Measurements from ENCODE around the gene IP6K1.
"Not testable (repeated sequence)": the region's sequence is repeated elsewhere in the genome, so short reads cannot be mapped to it uniquely, and the experiment has no call there.

The IP6K1 gene

DNA sequence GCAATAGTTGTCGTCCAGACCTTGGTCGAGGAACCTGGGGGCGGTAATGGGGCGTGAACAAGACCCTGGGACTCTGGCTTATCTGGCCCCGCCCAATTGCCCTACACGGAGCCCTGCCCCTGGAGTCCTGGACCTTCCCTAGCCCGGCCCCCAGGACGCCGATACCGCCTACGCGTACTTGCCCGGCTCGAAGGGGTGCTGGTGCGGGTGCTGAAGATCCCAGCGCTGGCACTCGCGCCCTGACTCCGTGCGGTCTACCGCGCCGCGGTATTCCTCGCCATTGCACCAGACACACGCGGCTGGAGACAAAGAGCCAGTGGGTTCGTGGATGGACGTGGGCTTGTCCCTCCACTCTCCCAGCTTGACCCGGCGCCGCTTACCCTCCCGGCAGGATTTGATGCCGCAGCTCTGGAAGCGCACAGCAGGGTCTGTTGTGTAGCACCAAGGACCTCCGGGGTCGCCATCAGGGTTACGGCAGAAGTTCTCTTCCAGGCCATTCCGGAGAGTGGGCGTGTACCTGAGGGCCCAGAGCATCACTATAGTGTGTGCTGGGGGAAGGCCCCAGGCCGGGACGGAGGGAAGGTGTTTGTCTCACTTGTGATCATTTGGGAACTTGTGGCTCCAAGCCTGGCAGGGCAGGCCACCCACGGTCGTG, 99.4 kb downstream of the IP6K1 start:
- Histone ChIP-seq H3K27me3 (replicated peaks in 2 of 5; ENCODE audit: control insufficient read depth in 4 of 5, insufficient read depth in 5 of 5, low read length in 4 of 5) (peaks cover 0 to 14% (median 2%) of the 10 kb centered on the region in 5 experiments), H3K36me3 (ENCODE audit: control insufficient read depth in 4 of 4, insufficient read depth in 4 of 4, low read length in 3 of 4) (peaks cover 6 to 26% (median 19%) of the 10 kb centered on the region in 4 experiments), H3K4me3 (ENCODE audit: control insufficient read depth in 1 of 7, extremely low read depth in 1 of 7, insufficient read depth in 4 of 7, low read depth in 2 of 7, low read length in 6 of 7) (peak overlapping the region in 5 of 7 experiments; percentile 26 to 69 (median 37)), H3K4me1 (ENCODE audit: control extremely low read depth in 1 of 4, control insufficient read depth in 4 of 4, insufficient read depth in 4 of 4, low read length in 3 of 4) (peaks cover 0 to 30% (median 25%) of the 10 kb centered on the region in 4 experiments)
- 18% methylated on average over 37 of the region's 44 CpGs for WGBS (ENCODE audit: insufficient coverage)
- peak; percentile 34 to 63 (median 51) for DNase-seq
- POLR2A ChIA-PET; CTCF ChIA-PET; H3K9me3 ChIP-seq (ENCODE audit: control extremely low read depth in 1 of 5, control insufficient read depth in 4 of 5, insufficient read depth in 2 of 5, low read depth in 1 of 5, low read length in 4 of 5); H3K27ac ChIP-seq (ENCODE audit: insufficient read depth in 1 of 2, low read depth in 1 of 2, low read length in 2 of 2, poor library complexity in 1 of 2, severe bottlenecking in 2 of 2): not testable (repeated sequence)

DNA sequence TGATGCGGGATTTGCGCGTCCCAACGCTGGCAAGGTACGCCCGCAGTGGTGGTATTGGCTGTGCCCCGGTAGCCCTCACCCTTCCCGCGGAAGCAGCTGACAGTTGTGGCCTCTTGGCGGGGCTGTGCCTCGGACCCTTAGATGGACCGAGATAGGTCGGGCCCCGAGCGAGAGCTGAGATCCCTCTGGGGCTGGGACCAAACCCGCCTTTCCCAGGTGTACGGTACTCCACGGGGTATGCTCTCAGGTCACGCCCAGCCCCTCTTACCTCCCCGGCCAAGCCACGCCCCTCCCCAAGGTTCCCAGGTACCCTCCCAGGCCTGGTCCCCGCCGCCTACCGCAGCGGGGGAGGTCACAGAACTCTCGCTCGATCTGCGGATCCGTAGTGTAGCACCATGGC, 100.0 kb downstream of the IP6K1 start:
- H3K9me3 ChIP-seq (ENCODE audit: control extremely low read depth in 1 of 5, control insufficient read depth in 4 of 5, insufficient read depth in 2 of 5, low read depth in 1 of 5, low read length in 4 of 5); POLR2A ChIA-PET; H3K27ac ChIP-seq (ENCODE audit: insufficient read depth in 1 of 2, low read depth in 1 of 2, low read length in 2 of 2, poor library complexity in 1 of 2, severe bottlenecking in 2 of 2): not testable (repeated sequence)
- 2% methylated on average over 16 of the region's 29 CpGs for WGBS (ENCODE audit: insufficient coverage)
- peaks cover 6 to 32% (median 24%) of the 10 kb centered on the region in 4 experiments for H3K36me3 ChIP-seq (ENCODE audit: control insufficient read depth in 4 of 4, insufficient read depth in 4 of 4, low read length in 3 of 4)
- CTCF ChIA-PET, result interaction anchor here (0.6 kb wide), 1 partner anchor 591 kb away, joined by 4 read pairs; no protein-coding TSS in a partner anchor
- peak overlapping the region in 5 of 7 experiments; percentile 26 to 69 (median 37) for H3K4me3 ChIP-seq (ENCODE audit: control insufficient read depth in 1 of 7, extremely low read depth in 1 of 7, insufficient read depth in 4 of 7, low read depth in 2 of 7, low read length in 6 of 7)
- peak in 1 of 3 donors; percentile 32 for DNase-seq
- H3K27me3 ChIP-seq (replicated peaks in 2 of 5; ENCODE audit: control insufficient read depth in 4 of 5, insufficient read depth in 5 of 5, low read length in 4 of 5), result peaks cover 0 to 14% (median 2%) of the 10 kb centered on the region in 5 experiments
- peaks cover 0 to 29% (median 24%) of the 10 kb centered on the region in 4 experiments for H3K4me1 ChIP-seq (ENCODE audit: control extremely low read depth in 1 of 4, control insufficient read depth in 4 of 4, insufficient read depth in 4 of 4, low read length in 3 of 4)

DNA sequence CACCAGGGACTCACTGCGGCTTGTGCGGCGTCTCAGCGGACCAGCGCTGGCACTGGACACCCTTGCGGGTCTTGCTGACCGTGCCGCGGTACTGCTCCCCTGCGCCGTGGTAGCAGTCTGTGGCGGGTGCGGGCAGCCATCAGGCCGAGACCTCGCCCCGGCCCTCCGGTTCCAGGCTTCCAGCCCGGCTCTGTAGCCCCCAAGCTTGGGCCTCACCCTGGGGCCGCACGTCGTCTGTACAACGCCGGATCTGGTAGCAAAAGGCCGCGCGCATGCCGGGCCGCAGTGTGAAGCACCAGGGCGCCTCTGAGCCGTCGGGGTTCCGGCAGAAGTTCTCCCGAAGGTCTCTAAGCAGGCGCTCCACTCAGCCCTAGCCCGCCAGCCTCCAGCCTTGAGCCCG, 100.5 kb downstream of the IP6K1 start:
- 29% methylated on average over 20 of the region's 36 CpGs for WGBS (ENCODE audit: insufficient coverage)
- H3K27ac ChIP-seq (ENCODE audit: insufficient read depth in 1 of 2, low read depth in 1 of 2, low read length in 2 of 2, poor library complexity in 1 of 2, severe bottlenecking in 2 of 2); POLR2A ChIA-PET; H3K4me3 ChIP-seq (ENCODE audit: control insufficient read depth in 1 of 7, extremely low read depth in 1 of 7, insufficient read depth in 4 of 7, low read depth in 2 of 7, low read length in 6 of 7); H3K9me3 ChIP-seq (ENCODE audit: control extremely low read depth in 1 of 5, control insufficient read depth in 4 of 5, insufficient read depth in 2 of 5, low read depth in 1 of 5, low read length in 4 of 5); DNase-seq: not testable (repeated sequence)
- CTCF ChIA-PET, result interaction anchor here (0.6 kb wide), 1 partner anchor 591 kb away, joined by 4 read pairs; no protein-coding TSS in a partner anchor
- H3K27me3 ChIP-seq (replicated peaks in 2 of 5; ENCODE audit: control insufficient read depth in 4 of 5, insufficient read depth in 5 of 5, low read length in 4 of 5), result peaks cover 0 to 14% (median 2%) of the 10 kb centered on the region in 5 experiments
- peaks cover 6 to 37% (median 28%) of the 10 kb centered on the region in 4 experiments for H3K36me3 ChIP-seq (ENCODE audit: control insufficient read depth in 4 of 4, insufficient read depth in 4 of 4, low read length in 3 of 4)
- H3K4me1 ChIP-seq (ENCODE audit: control extremely low read depth in 1 of 4, control insufficient read depth in 4 of 4, insufficient read depth in 4 of 4, low read length in 3 of 4), result peaks cover 0 to 24% (median 20%) of the 10 kb centered on the region in 4 experiments

DNA sequence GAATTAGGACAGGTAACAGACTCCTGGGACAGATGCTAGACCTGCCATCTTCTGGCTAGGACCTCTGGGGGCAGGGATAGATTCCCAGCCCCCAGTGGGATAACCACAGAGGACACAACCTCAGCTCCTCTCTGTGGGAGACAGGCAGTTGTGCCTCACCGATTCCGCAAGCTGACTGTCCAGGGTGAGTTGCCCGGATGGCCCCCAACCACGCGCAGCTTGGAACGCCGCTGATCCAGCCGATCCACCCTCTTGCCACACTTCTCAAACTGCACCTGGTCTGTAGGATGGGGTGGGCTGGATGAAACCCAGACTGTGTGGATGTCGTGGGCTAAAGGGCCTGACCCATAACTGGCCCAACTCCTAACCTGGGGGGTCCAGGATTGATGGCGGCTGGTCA, 101.2 kb downstream of the IP6K1 start:
- H3K9me3 ChIP-seq (ENCODE audit: control extremely low read depth in 1 of 5, control insufficient read depth in 4 of 5, insufficient read depth in 2 of 5, low read depth in 1 of 5, low read length in 4 of 5); H3K27ac ChIP-seq (ENCODE audit: insufficient read depth in 1 of 2, low read depth in 1 of 2, low read length in 2 of 2, poor library complexity in 1 of 2, severe bottlenecking in 2 of 2); H3K4me3 ChIP-seq (ENCODE audit: control insufficient read depth in 1 of 7, extremely low read depth in 1 of 7, insufficient read depth in 4 of 7, low read depth in 2 of 7, low read length in 6 of 7); CTCF ChIA-PET; DNase-seq; POLR2A ChIA-PET: not testable (repeated sequence)
- WGBS (ENCODE audit: insufficient coverage), result 100% methylated on average over 4 of the region's 10 CpGs
- Histone ChIP-seq H3K27me3 (replicated peaks in 2 of 5; ENCODE audit: control insufficient read depth in 4 of 5, insufficient read depth in 5 of 5, low read length in 4 of 5) (peaks cover 0 to 14% (median 2%) of the 10 kb centered on the region in 5 experiments), H3K36me3 (ENCODE audit: control insufficient read depth in 4 of 4, insufficient read depth in 4 of 4, low read length in 3 of 4) (peaks cover 6 to 44% (median 36%) of the 10 kb centered on the region in 4 experiments), H3K4me1 (ENCODE audit: control extremely low read depth in 1 of 4, control insufficient read depth in 4 of 4, insufficient read depth in 4 of 4, low read length in 3 of 4) (peaks cover 0 to 18% (median 13%) of the 10 kb centered on the region in 4 experiments)

DNA sequence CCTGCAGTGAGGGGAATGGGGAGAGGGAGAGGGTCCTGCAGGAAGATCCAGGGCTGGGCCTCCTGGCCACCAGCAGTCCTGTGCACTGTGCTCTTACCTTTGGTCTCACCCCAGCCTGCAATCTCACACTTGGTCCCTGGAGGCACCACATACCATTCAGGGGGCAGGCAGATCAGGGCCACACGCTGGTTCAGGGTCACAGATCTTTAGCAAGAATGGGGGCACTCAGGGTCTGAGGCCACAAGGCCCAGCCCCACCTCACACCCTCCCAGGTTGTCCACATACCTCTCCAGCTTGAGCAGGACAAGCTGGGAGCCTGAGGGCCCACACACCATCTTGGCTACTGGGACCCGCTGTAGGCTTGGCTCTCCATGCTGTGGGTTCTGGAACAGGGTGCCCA, 101.9 kb downstream of the IP6K1 start:
- CTCF ChIA-PET; H3K9me3 ChIP-seq (ENCODE audit: control extremely low read depth in 1 of 5, control insufficient read depth in 4 of 5, insufficient read depth in 2 of 5, low read depth in 1 of 5, low read length in 4 of 5); H3K27ac ChIP-seq (ENCODE audit: insufficient read depth in 1 of 2, low read depth in 1 of 2, low read length in 2 of 2, poor library complexity in 1 of 2, severe bottlenecking in 2 of 2); POLR2A ChIA-PET; H3K4me3 ChIP-seq (ENCODE audit: control insufficient read depth in 1 of 7, extremely low read depth in 1 of 7, insufficient read depth in 4 of 7, low read depth in 2 of 7, low read length in 6 of 7); DNase-seq: not testable (repeated sequence)
- Histone ChIP-seq H3K4me1 (ENCODE audit: control extremely low read depth in 1 of 4, control insufficient read depth in 4 of 4, insufficient read depth in 4 of 4, low read length in 3 of 4) (peaks cover 0 to 13% (median 10%) of the 10 kb centered on the region in 4 experiments), H3K36me3 (ENCODE audit: control insufficient read depth in 4 of 4, insufficient read depth in 4 of 4, low read length in 3 of 4) (peaks cover 6 to 51% (median 42%) of the 10 kb centered on the region in 4 experiments), H3K27me3 (replicated peaks in 2 of 5; ENCODE audit: control insufficient read depth in 4 of 5, insufficient read depth in 5 of 5, low read length in 4 of 5) (peaks cover 0 to 14% (median 2%) of the 10 kb centered on the region in 5 experiments)
- WGBS (ENCODE audit: insufficient coverage), result 86% methylated on average over 1 of the region's 2 CpGs

DNA sequence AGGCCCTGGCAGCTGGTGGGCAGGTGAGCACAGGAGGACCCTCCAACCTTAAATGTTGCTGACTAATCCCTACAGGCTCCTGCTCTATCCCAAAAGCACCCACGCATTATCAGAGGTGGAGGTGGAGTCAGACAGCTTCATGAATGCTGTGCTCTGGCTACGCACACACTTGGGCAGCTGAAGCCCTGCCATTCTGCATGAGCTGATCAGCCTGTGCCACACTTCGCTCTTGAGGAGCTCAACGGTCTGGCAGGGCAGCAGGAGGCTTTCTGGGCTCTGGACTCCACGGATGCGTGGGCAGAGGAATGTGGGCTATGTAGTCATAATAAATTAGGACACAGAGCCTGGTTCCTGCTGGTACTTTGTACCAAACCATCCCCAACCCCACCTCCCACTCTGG, 103.2 kb downstream of the IP6K1 start:
- H3K4me3 ChIP-seq (ENCODE audit: control insufficient read depth in 1 of 7, extremely low read depth in 1 of 7, insufficient read depth in 4 of 7, low read depth in 2 of 7, low read length in 6 of 7), result no peak overlapping the region
- no peak for DNase-seq
- no peak overlapping the region for H3K27ac ChIP-seq (ENCODE audit: insufficient read depth in 1 of 2, low read depth in 1 of 2, low read length in 2 of 2, poor library complexity in 1 of 2, severe bottlenecking in 2 of 2)
- peaks cover 0 to 7% (median 2%) of the 10 kb centered on the region in 4 experiments for H3K4me1 ChIP-seq (ENCODE audit: control extremely low read depth in 1 of 4, control insufficient read depth in 4 of 4, insufficient read depth in 4 of 4, low read length in 3 of 4)
- ChIA-PET POLR2A (interaction anchor here (0.6 kb wide), 1 partner anchor 325 kb away, joined by 3 read pairs; no protein-coding TSS in a partner anchor), CTCF (interaction anchor here (1.4 to 1.6 kb wide), 2 partner anchors 12 to 144 kb away, joined by 4 read pairs; no protein-coding TSS in a partner anchor)
- no peaks in the 10 kb centered on the region for H3K9me3 ChIP-seq (ENCODE audit: control extremely low read depth in 1 of 5, control insufficient read depth in 4 of 5, insufficient read depth in 2 of 5, low read depth in 1 of 5, low read length in 4 of 5)
- H3K36me3 ChIP-seq (ENCODE audit: control insufficient read depth in 4 of 4, insufficient read depth in 4 of 4, low read length in 3 of 4), result peaks cover 9 to 64% (median 54%) of the 10 kb centered on the region in 4 experiments
- H3K27me3 ChIP-seq (replicated peaks in 2 of 5; ENCODE audit: control insufficient read depth in 4 of 5, insufficient read depth in 5 of 5, low read length in 4 of 5), result peaks cover 0 to 14% (median 2%) of the 10 kb centered on the region in 5 experiments
- WGBS (ENCODE audit: insufficient coverage), result 93% methylated on average over 4 of the region's 6 CpGs

DNA sequence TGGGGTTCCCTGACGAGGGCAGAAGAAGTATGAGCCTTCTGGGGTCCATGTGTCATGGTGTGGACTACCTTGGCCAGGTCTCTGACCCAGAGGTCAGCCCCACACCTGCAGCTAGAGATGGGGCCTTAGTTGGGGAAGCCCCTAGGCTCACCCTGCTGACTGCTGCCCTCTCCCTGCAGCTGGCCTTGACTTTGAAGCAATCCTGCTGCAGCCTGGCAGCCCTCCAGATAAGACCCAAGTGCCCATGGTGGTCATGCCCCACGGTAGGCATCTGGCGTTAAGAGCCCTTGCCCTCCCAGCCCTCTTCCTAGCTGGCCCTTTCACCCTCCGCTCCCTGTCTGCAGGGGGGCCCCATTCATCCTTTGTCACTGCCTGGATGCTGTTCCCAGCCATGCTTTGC, 104.8 kb downstream of the IP6K1 start:
- ChIA-PET POLR2A (no interaction called here), CTCF (no interaction called here)
- H3K27me3 ChIP-seq (replicated peaks in 2 of 5; ENCODE audit: control insufficient read depth in 4 of 5, insufficient read depth in 5 of 5, low read length in 4 of 5), result peaks cover 0 to 10% (median 0%) of the 10 kb centered on the region in 5 experiments
- H3K4me3 ChIP-seq (ENCODE audit: control insufficient read depth in 1 of 7, extremely low read depth in 1 of 7, insufficient read depth in 4 of 7, low read depth in 2 of 7, low read length in 6 of 7), result no peak overlapping the region
- H3K27ac ChIP-seq (ENCODE audit: insufficient read depth in 1 of 2, low read depth in 1 of 2, low read length in 2 of 2, poor library complexity in 1 of 2, severe bottlenecking in 2 of 2), result no peak overlapping the region
- peaks cover 0 to 5% (median 0%) of the 10 kb centered on the region in 4 experiments for H3K4me1 ChIP-seq (ENCODE audit: control extremely low read depth in 1 of 4, control insufficient read depth in 4 of 4, insufficient read depth in 4 of 4, low read length in 3 of 4)
- peaks cover 9 to 80% (median 68%) of the 10 kb centered on the region in 4 experiments for H3K36me3 ChIP-seq (ENCODE audit: control insufficient read depth in 4 of 4, insufficient read depth in 4 of 4, low read length in 3 of 4)
- no peaks in the 10 kb centered on the region for H3K9me3 ChIP-seq (ENCODE audit: control extremely low read depth in 1 of 5, control insufficient read depth in 4 of 5, insufficient read depth in 2 of 5, low read depth in 1 of 5, low read length in 4 of 5)
- WGBS (ENCODE audit: insufficient coverage), result 98% methylated on average over 4 of the region's 4 CpGs
- no peak for DNase-seq
